ENCODE data around the gene LLGL1.

Gene LLGL1

GRCh38 chr17:18253187-18253884 lies 27.9 kb downstream of the LLGL1 start:
- DNase-seq (ENCODE audit: low spot score), result no peak

GRCh38 chr17:18253947-18254821 lies 28.7 kb downstream of the LLGL1 start:
- no peak for DNase-seq (ENCODE audit: low spot score)

GRCh38 chr17:18254888-18255649 lies 29.6 kb downstream of the LLGL1 start:
- no peak for DNase-seq (ENCODE audit: low spot score)

GRCh38 chr17:18256351-18256750 lies 30.9 kb downstream of the LLGL1 start:
- DNase-seq (ENCODE audit: low spot score), result no peak

GRCh38 chr17:18256776-18257175 lies 31.3 kb downstream of the LLGL1 start:
- DNase-seq (ENCODE audit: low spot score), result no peak

GRCh38 chr17:18257268-18257981 lies 32.0 kb downstream of the LLGL1 start:
- no peak for DNase-seq (ENCODE audit: low spot score)

- DNase-seq (ENCODE audit: low spot score), result peak; percentile 75
Observed at GRCh38 chr17:18257982-18258355, 32.5 kb downstream of the LLGL1 start.

GRCh38 chr17:18258356-18259038 lies 33.1 kb downstream of the LLGL1 start, which contains the start of gene FLII:
FLII (minus strand) TSS chr17:18258738; CDS start chr17:18258690, 48 bp downstream.
- DNase-seq (ENCODE audit: low spot score), result peak; percentile 26

- DNase-seq (ENCODE audit: low spot score), result no peak
Observed at GRCh38 chr17:18259621-18260331, 34.3 kb downstream of the LLGL1 start.

GRCh38 chr17:18260332-18261145 lies 35.1 kb downstream of the LLGL1 start, which contains the start of gene MIEF2:
MIEF2 (plus strand) TSS chr17:18260662; CDS start chr17:18262721, 2,059 bp downstream.
- DNase-seq (ENCODE audit: low spot score), result peak; percentile 91

GRCh38 chr17:18261146-18261515 lies 35.7 kb downstream of the LLGL1 start:
- DNase-seq (ENCODE audit: low spot score), result no peak

- no peak for DNase-seq (ENCODE audit: low spot score)
Observed at GRCh38 chr17:18261659-18262058, 36.2 kb downstream of the LLGL1 start.

GRCh38 chr17:18262111-18262510 lies 36.7 kb downstream of the LLGL1 start:
- no peak for DNase-seq (ENCODE audit: low spot score)

- DNase-seq (ENCODE audit: low spot score), result no peak
Observed at GRCh38 chr17:18262641-18263040, 37.2 kb downstream of the LLGL1 start.

- DNase-seq (ENCODE audit: low spot score), result no peak
Observed at GRCh38 chr17:18263885-18264682, 38.6 kb downstream of the LLGL1 start.

GRCh38 chr17:18267366-18267765 lies 41.9 kb downstream of the LLGL1 start:
- no peak for DNase-seq (ENCODE audit: low spot score)

GRCh38 chr17:18267927-18268711 lies 42.7 kb downstream of the LLGL1 start:
- no peak for DNase-seq (ENCODE audit: low spot score)
